Esophagus squamous epithelium (tissue), 4 donors: ENCODE measurements around the gene MAD1L1.
"Not testable (repeated sequence)": the region's sequence is repeated elsewhere in the genome, so short reads cannot be mapped to it uniquely, and the experiment has no call there.

Source experiments
- CTCF ChIP-seq, 6 experiments: fragments of 450-650 bp in 4 of 6; fragments of 200-600 bp in 2 of 6; sonication (generic) in 2 of 6; IDR thresholded peaks; one replicate each; pipeline ENCODE4 v1.5.1; 2016 to 2019; ENCODE audit warnings: antibody characterized with exemption in 6 of 6, mild to moderate bottlenecking in 4 of 6, moderate library complexity in 4 of 6
- POLR2A ChIP-seq, 4 donors: fragments of 450-650 bp; IDR thresholded peaks; one replicate each; pipeline ENCODE4 v1.6.1; 2017; ENCODE audit warnings: antibody characterized with exemption in 4 of 4, mild to moderate bottlenecking in 4 of 4, moderate library complexity in 3 of 4

- not testable (repeated sequence) for TF ChIP-seq CTCF, POLR2A (IDR thresholded peaks at IDR 0.05)
Measured at GRCh38 chr7:1874590-1875391, 358.0 kb downstream of the MAD1L1 start.
